Esophagus muscularis mucosa (tissue), 3 donors: Measurements from ENCODE around the gene ARAF.

Experiments
- POLR2A ChIP-seq: fragments of 450-650 bp; IDR thresholded peaks from one replicate; pipeline ENCODE4 v1.6.1; 2017; ENCODE audit warnings: antibody characterized with exemption, moderate library complexity, mild to moderate bottlenecking, low read depth
- POLR2AphosphoS5 ChIP-seq, 2 donors: sonication (generic); formaldehyde crosslinking; IDR thresholded peaks; one replicate each; pipeline ENCODE4 v1.6.1; 2017; ENCODE audit warnings: antibody characterized with exemption in 2 of 2
- TF ChIP-seq, protein P1 (sequence below), 3 experiments: fragments of 200-600 bp in 2 of 3; fragments of 450-650 bp in 1 of 3; sonication (generic) in 2 of 3; IDR thresholded peaks; one replicate each; pipeline ENCODE4 v1.5.1; 2017 to 2019; ENCODE audit warnings: antibody characterized with exemption in 3 of 3, mild to moderate bottlenecking in 2 of 3, moderate library complexity in 1 of 3

- TF ChIP-seq, protein P1, sequence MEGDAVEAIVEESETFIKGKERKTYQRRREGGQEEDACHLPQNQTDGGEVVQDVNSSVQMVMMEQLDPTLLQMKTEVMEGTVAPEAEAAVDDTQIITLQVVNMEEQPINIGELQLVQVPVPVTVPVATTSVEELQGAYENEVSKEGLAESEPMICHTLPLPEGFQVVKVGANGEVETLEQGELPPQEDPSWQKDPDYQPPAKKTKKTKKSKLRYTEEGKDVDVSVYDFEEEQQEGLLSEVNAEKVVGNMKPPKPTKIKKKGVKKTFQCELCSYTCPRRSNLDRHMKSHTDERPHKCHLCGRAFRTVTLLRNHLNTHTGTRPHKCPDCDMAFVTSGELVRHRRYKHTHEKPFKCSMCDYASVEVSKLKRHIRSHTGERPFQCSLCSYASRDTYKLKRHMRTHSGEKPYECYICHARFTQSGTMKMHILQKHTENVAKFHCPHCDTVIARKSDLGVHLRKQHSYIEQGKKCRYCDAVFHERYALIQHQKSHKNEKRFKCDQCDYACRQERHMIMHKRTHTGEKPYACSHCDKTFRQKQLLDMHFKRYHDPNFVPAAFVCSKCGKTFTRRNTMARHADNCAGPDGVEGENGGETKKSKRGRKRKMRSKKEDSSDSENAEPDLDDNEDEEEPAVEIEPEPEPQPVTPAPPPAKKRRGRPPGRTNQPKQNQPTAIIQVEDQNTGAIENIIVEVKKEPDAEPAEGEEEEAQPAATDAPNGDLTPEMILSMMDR (IDR thresholded peaks at IDR 0.05) = no peak
- no peak for TF ChIP-seq POLR2A
- TF ChIP-seq POLR2AphosphoS5 (IDR thresholded peaks at IDR 0.05) = no peak
These were observed 15.3 kb downstream of the ARAF start for GRCh38 chrX:47576021-47576898.
